HG03354 (cell line): ENCODE data around the gene FSTL4.
"Not testable (repeated sequence)": the region's sequence is repeated elsewhere in the genome, so short reads cannot be mapped to it uniquely, and the experiment has no call there.

Experiments
- ATAC-seq: cut with Tn5 transposase; IDR thresholded peaks from one replicate; pipeline ENCODE4 v1.9.1; 2021; ENCODE audit warnings: mild to moderate bottlenecking; ENCODE audit not compliant: unreplicated experiment, poor library complexity, severe bottlenecking

FSTL4 gene

GRCh38 chr5:133397990-133398645 lies 214.2 kb downstream of the FSTL4 start:
- ATAC-seq, result no peak

GRCh38 chr5:133397348-133397747 lies 215.0 kb downstream of the FSTL4 start:
- ATAC-seq, result no peak

GRCh38 chr5:133396814-133397213 lies 215.5 kb downstream of the FSTL4 start:
- no peak for ATAC-seq

- ATAC-seq, result no peak
These were observed 216.1 kb downstream of the FSTL4 start for GRCh38 chr5:133396187-133396741.

GRCh38 chr5:133395207-133395606 lies 217.1 kb downstream of the FSTL4 start:
- ATAC-seq, result not testable (repeated sequence)

GRCh38 chr5:133394477-133394817 lies 217.9 kb downstream of the FSTL4 start:
- ATAC-seq, result not testable (repeated sequence)

GRCh38 chr5:133393776-133394476 lies 218.4 kb downstream of the FSTL4 start:
- ATAC-seq, result no peak

GRCh38 chr5:133392448-133392847 lies 219.9 kb downstream of the FSTL4 start:
- no peak for ATAC-seq

GRCh38 chr5:133391354-133392136 lies 220.8 kb downstream of the FSTL4 start:
- no peak for ATAC-seq

GRCh38 chr5:133390416-133391353 lies 221.7 kb downstream of the FSTL4 start:
- no peak for ATAC-seq

- ATAC-seq, result no peak
These were observed 223.2 kb downstream of the FSTL4 start for GRCh38 chr5:133389066-133389590.

GRCh38 chr5:133387621-133388020 lies 224.7 kb downstream of the FSTL4 start:
- ATAC-seq, result no peak

GRCh38 chr5:133387091-133387490 lies 225.2 kb downstream of the FSTL4 start:
- no peak for ATAC-seq

- ATAC-seq, result no peak
These were observed 225.7 kb downstream of the FSTL4 start for GRCh38 chr5:133386662-133387061.

GRCh38 chr5:133385346-133385745 lies 227.0 kb downstream of the FSTL4 start:
- no peak for ATAC-seq

- ATAC-seq, result no peak
These were observed 227.4 kb downstream of the FSTL4 start for GRCh38 chr5:133384903-133385302.

GRCh38 chr5:133384120-133384855 lies 228.1 kb downstream of the FSTL4 start:
- ATAC-seq, result no peak

- no peak for ATAC-seq
These were observed 228.8 kb downstream of the FSTL4 start for GRCh38 chr5:133383580-133383939.
